Measurements from ENCODE around the gene DACT3.

DNA sequence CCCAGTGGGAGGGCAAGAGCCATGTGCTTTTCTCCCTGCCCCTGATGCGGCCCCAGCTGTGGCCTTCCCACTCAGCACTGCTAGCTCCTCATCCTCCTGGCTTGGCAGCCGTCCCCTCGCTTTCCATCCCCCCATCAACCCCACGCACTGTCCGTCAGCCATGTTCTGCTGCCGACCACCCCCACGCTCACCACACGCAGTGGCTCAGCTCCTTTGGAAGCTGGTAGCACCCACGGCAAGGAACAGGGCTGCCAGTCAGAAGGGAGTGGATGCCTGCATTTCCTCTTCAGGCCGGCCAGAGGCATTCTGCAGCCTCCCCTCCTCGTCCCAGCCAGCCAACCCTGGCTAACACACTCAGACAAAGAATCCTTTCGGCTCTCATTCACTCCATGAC, 53.5 kb downstream of the DACT3 start:
- no peak for TF ChIP-seq NBN (conservative IDR thresholded peaks at IDR 0.05)
- TF ChIP-seq, protein P1, sequence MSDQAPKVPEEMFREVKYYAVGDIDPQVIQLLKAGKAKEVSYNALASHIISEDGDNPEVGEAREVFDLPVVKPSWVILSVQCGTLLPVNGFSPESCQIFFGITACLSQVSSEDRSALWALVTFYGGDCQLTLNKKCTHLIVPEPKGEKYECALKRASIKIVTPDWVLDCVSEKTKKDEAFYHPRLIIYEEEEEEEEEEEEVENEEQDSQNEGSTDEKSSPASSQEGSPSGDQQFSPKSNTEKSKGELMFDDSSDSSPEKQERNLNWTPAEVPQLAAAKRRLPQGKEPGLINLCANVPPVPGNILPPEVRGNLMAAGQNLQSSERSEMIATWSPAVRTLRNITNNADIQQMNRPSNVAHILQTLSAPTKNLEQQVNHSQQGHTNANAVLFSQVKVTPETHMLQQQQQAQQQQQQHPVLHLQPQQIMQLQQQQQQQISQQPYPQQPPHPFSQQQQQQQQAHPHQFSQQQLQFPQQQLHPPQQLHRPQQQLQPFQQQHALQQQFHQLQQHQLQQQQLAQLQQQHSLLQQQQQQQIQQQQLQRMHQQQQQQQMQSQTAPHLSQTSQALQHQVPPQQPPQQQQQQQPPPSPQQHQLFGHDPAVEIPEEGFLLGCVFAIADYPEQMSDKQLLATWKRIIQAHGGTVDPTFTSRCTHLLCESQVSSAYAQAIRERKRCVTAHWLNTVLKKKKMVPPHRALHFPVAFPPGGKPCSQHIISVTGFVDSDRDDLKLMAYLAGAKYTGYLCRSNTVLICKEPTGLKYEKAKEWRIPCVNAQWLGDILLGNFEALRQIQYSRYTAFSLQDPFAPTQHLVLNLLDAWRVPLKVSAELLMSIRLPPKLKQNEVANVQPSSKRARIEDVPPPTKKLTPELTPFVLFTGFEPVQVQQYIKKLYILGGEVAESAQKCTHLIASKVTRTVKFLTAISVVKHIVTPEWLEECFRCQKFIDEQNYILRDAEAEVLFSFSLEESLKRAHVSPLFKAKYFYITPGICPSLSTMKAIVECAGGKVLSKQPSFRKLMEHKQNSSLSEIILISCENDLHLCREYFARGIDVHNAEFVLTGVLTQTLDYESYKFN (CRISPR knock-in tag; conservative IDR thresholded peaks at IDR 0.05), result no peak
- TF ChIP-seq, protein P2, sequence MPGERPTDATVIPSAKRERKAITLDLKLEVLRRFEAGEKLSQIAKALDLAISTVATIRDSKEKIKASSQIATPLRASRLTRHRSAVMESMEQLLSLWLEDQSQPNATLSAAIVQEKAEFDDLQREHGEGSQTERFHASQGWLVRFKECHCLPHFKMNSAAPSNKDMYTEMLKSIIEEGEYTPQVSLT (CRISPR knock-in tag; IDR thresholded peaks at IDR 0.05; ENCODE audit: borderline replicate concordance, low read depth), result no peak
- no peak for TF ChIP-seq SETDB1 (CRISPR knock-in tag; IDR thresholded peaks at IDR 0.05; ENCODE audit: borderline replicate concordance)
- TF ChIP-seq KDM4B (CRISPR knock-in tag; IDR thresholded peaks at IDR 0.05), result no peak

Data from HepG2 (cell line).